DND-41 (cell line): ENCODE results near the gene FAM107B.

Experiments
- ATAC-seq: fragments of 200-7000 bp; cut with Tn5 transposase; 3 replicates; pipeline ENCODE4 v1.9.1; 2021; ENCODE audit warnings: low read depth; ENCODE audit not compliant: insufficient read depth
- DNase-seq: peaks from one replicate; pipeline ENCODE4 v3.0.0-alpha.2; 2020
- H2AFZ ChIP-seq: 2 replicates; pipeline ENCODE4 v1.6.0; 2012; ENCODE audit warnings: low read depth, low read length
- H3K27ac ChIP-seq: 2 replicates; pipeline ENCODE4 v1.5.1; 2012; ENCODE audit warnings: low read length, inconsistent platforms
- H3K27me3 ChIP-seq: fragments of 200-600 bp; sonication (generic); 2 replicates; pipeline ENCODE4 v1.6.0; 2012; ENCODE audit warnings: low read length, mild to moderate bottlenecking, inconsistent platforms; ENCODE audit not compliant: insufficient read depth, poor library complexity
- H3K36me3 ChIP-seq: 2 replicates; pipeline ENCODE4 v1.5.1; 2012; ENCODE audit warnings: low read length, inconsistent platforms; ENCODE audit not compliant: insufficient read depth
- H3K4me1 ChIP-seq: 2 replicates; pipeline ENCODE4 v1.5.1; 2012; ENCODE audit warnings: mild to moderate bottlenecking, low read length; ENCODE audit not compliant: insufficient read depth
- H3K4me2 ChIP-seq: 2 replicates; pipeline ENCODE4 v1.6.0; 2012; ENCODE audit warnings: mild to moderate bottlenecking, moderate library complexity, low read length, inconsistent platforms; ENCODE audit not compliant: insufficient read depth
- H3K4me3 ChIP-seq, 2 experiments: fragments of 200-600 bp in 1 of 2; shearing (Covaris generic) in 1 of 2; 2 replicates each; pipeline ENCODE4 v1.5.1; 2012 to 2016; ENCODE audit warnings: inconsistent platforms in 2 of 2, low read length in 2 of 2, mild to moderate bottlenecking in 2 of 2, low read depth in 1 of 2, moderate library complexity in 1 of 2
- H3K79me2 ChIP-seq: 2 replicates; pipeline ENCODE4 v1.6.0; 2012; ENCODE audit warnings: low read length, inconsistent platforms; ENCODE audit not compliant: insufficient read depth
- H3K9ac ChIP-seq: 2 replicates; pipeline ENCODE4 v1.6.0; 2012; ENCODE audit warnings: low read depth, mild to moderate bottlenecking, inconsistent platforms, low read length, moderate library complexity
- H3K9me3 ChIP-seq: 2 replicates; pipeline ENCODE4 v1.5.1; 2012; ENCODE audit warnings: low read length, moderate library complexity, mild to moderate bottlenecking, inconsistent platforms; ENCODE audit not compliant: insufficient read depth, severe bottlenecking
- H4K20me1 ChIP-seq: 2 replicates; pipeline ENCODE4 v1.6.0; 2012; ENCODE audit warnings: low read length; ENCODE audit not compliant: insufficient read depth
- CTCF ChIP-seq: IDR thresholded peaks from 2 replicates; pipeline ENCODE4 v1.5.1; 2012; ENCODE audit warnings: borderline replicate concordance, low read length, moderate library complexity, mild to moderate bottlenecking; ENCODE audit not compliant: poor library complexity, severe bottlenecking; ENCODE audit errors: extremely low read depth
- EZH2 ChIP-seq: IDR thresholded peaks from 3 replicates; pipeline ENCODE4 v1.6.1; 2012; ENCODE audit warnings: borderline replicate concordance, low read depth, mild to moderate bottlenecking, moderate library complexity, low read length, inconsistent platforms; ENCODE audit not compliant: severe bottlenecking

FAM107B gene

GRCh38 chr10:14574291-14574690, 200.4 kb downstream of the FAM107B start:
- Histone ChIP-seq H4K20me1 (no peaks in the 10 kb centered on the region), H3K79me2 (no peaks in the 10 kb centered on the region)
- no peak for ATAC-seq

GRCh38 chr10:14573666-14574261, 200.9 kb downstream of the FAM107B start:
- H3K4me2 ChIP-seq = no peak overlapping the region
- DNase-seq (no peak), ATAC-seq (no peak)
- no peak overlapping the region for H2AFZ ChIP-seq
- no peaks in the 10 kb centered on the region for H3K9me3 ChIP-seq
- no peaks in the 10 kb centered on the region for H3K27me3 ChIP-seq
- no peak overlapping the region for H3K27ac ChIP-seq
- no peak overlapping the region for H3K4me3 ChIP-seq
- no peak overlapping the region for H3K9ac ChIP-seq
- H3K4me1 ChIP-seq = 0 out of 2 replicates have a peak, but pooled peaks cover 2% of the 10 kb centered on the region
- H3K79me2 ChIP-seq = no peaks in the 10 kb centered on the region
- TF ChIP-seq CTCF = no peak
- TF ChIP-seq EZH2 = no peak
- H3K36me3 ChIP-seq = no peaks in the 10 kb centered on the region
- no peaks in the 10 kb centered on the region for H4K20me1 ChIP-seq

More at GRCh38 chr10:14574291-14574690, 200.4 kb downstream of the FAM107B start:
- Histone ChIP-seq H3K36me3 (no peaks in the 10 kb centered on the region), H3K4me3 (no peak overlapping the region), H3K9me3 (no peaks in the 10 kb centered on the region), H3K27ac (no peak overlapping the region), H2AFZ (no peak overlapping the region), H3K4me2 (no peak overlapping the region), H3K9ac (no peak overlapping the region), H3K27me3 (no peaks in the 10 kb centered on the region), H3K4me1 (0 out of 2 replicates have a peak, but pooled peaks cover 2% of the 10 kb centered on the region)
- TF ChIP-seq EZH2 (no peak), CTCF (no peak)
- DNase-seq = no peak

GRCh38 chr10:14572811-14573210, 201.9 kb downstream of the FAM107B start:
- H2AFZ ChIP-seq = no peak overlapping the region
- no peaks in the 10 kb centered on the region for H3K79me2 ChIP-seq
- no peak overlapping the region for H3K4me3 ChIP-seq
- no peaks in the 10 kb centered on the region for H3K36me3 ChIP-seq
- DNase-seq (no peak), ATAC-seq (no peak)
- no peaks in the 10 kb centered on the region for H3K9me3 ChIP-seq
- H3K27ac ChIP-seq = no peak overlapping the region
- H3K4me1 ChIP-seq = 0 out of 2 replicates have a peak, but pooled peaks cover 2% of the 10 kb centered on the region
- H3K4me2 ChIP-seq = no peak overlapping the region
- TF ChIP-seq CTCF (no peak), EZH2 (no peak)
- H3K27me3 ChIP-seq = no peaks in the 10 kb centered on the region
- no peaks in the 10 kb centered on the region for H4K20me1 ChIP-seq
- no peak overlapping the region for H3K9ac ChIP-seq
